GM21529 (cell line): Measurements from ENCODE around the gene CALY.

Source experiments
- ATAC-seq: cut with Tn5 transposase; IDR thresholded peaks from one replicate; pipeline ENCODE4 v1.9.1; 2021; ENCODE audit not compliant: unreplicated experiment

CALY gene

DNA sequence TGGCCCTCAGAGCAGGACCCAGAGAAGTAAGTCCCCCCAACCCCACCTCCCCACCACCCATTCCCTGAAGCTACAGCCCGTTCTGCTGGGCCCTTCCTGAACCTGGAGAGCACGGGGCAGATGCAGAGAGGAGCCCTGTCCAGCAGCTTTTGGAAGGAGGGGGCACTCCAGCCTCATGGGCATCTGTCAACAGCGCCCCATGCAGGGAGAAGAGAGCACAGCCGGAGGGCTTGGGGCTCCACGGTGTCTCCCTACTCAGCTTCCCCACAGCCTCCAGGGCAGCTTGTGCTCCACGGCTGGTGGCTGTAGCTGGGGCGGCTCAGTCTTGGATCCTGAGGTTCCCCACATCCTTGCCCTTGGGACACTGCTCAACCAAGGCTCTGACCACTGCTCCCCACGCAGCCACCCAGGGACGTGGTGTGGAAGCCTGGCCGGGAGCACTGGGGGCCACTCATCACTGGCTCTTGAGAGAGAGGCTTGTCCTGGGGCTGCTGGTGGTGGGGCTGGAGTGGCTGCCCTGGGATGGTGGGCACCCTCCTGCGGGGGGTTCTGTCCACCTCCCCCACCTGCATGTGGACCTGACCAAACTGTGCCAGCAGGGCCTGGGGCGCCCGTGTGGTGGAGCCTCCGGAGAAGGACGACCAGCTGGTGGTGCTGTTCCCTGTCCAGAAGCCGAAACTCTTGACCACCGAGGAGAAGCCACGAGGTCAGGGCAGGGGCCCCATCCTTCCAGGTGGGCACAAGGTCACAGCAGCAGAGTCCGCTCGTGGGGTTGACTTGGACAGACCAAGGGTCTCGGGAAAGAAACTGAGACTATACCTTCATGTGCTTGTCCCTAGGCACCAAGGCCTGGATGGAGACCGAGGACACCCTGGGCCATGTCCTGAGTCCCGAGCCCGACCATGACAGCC lies 15.0 kb upstream of the CALY start:
- no peak for ATAC-seq

DNA sequence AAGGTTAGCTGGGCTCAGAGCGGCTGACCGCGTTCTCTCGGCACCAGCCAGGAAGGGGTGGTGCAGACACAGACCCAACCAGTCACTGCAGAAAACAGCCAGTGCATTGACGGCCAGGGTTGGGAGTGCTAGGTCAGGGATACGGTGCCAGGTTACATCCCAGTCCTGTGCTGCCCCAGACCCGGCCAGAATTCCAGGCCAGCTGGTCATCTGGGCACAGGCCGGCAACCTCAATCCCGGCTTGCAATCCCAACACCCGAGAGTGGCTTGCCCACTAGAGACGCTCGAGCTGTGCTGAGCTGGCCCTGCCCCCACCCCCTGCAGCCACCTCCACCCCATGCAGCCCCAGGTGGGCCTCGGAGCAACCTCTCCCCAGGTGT lies 14.2 kb upstream of the CALY start:
- no peak for ATAC-seq

DNA sequence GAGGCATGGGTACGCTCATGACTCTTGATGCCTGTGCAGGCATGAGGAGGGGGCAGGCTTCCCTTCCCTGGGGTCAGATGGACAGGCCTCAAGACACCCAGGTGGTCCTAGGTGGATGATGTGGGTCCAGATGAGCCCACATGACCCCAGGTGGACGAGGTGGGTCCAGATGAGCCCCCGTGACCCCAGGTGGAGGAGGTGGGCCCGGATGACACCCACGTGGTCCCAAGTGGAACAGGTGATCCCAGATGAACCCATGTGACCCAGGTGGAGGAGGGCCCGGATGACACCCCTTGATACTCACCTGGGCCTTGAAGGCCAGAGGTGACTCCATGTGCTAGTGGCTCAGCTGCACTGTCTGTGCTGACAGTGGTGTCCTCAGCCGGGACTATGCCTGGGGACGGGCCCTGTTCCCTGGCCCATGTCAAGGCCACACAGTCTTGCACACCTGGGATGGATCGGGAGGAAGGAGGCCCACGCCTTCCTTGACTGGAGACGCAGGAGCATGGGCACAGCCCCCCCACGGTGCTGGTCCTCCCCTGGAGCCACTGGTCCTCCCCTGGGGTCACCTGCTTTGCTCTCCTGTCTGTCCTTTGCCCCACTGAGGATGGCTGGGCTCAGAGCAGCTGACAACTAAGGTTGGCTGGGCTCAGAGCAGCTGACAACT lies 13.7 kb upstream of the CALY start:
- no peak for ATAC-seq

DNA sequence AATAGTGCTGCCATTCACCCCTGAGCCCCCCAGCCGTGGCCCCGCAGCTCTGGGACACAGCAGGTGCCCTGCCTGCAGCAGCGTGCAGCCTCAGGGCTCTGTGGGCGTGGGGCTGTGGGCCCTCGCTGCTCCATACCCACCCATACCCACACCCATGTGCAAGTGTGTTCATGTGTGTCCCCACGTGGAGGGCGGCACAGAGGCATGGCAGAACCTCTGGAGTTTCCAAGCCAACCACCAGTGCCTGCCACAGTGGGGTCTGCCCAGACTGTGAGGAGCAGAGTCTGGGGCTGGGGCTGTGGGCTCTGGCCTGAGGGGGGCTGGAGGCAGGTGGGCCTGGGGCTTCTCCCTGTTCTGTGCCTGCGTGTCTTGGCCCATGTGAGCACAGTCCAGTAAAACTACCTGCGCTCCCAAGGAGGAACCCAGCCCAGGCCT lies 12.9 kb upstream of the CALY start:
- no peak for ATAC-seq

DNA sequence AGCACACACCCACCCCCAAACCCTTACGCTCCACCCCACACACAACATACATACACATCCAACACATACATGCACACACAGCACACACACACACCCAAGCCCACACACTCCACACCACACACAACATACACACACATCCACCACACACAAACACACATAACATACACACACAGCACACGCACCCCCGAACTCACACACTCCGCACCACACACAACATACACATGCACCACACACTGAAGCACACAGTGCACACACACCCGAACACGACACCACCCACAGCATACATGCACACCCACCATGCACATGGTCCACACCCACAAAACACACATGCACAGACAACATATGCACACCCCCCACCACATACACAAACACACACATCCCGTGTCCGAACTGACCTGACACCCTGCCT lies 12.5 kb upstream of the CALY start:
- no peak for ATAC-seq

DNA sequence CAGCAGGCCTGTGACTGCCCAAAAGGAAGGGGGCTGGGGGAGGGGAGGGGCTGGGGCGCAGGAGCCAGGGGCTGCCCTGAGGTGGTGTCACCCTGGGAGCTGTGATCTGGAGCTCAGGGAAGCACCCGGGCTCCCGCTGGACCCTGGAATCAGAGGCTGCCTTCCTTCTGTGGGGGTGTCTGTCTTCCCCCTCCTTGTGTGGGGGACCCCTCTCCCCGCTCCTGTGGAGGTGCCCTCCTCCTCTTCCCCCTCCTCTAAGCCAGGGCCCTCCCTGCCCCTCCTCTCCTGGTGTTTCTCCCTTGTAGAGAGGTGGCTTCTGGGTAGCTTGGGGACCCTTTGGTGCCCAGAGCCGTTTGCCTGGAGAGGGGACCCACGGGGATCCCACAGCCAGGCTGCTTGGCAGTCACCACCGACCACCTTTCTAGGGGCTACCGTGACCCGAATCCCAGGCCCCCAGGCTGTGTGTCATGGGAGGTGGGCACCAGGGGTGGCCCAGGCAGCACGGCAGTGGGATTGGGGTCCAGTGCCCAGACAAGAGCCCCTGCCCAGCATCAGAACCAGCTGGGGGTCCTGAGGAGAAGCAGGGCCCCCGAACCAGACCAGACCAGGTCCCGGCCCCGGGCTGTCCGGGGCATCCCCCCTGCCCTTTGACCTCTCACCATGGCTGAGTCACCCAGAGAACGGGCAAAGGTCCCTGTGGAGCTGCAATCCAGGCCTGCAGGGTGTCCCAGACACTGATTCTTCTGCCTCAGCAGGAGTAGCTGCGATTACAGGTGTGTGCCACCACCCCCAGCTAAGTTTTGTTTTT lies 11.2 kb upstream of the CALY start:
- ATAC-seq: no peak

DNA sequence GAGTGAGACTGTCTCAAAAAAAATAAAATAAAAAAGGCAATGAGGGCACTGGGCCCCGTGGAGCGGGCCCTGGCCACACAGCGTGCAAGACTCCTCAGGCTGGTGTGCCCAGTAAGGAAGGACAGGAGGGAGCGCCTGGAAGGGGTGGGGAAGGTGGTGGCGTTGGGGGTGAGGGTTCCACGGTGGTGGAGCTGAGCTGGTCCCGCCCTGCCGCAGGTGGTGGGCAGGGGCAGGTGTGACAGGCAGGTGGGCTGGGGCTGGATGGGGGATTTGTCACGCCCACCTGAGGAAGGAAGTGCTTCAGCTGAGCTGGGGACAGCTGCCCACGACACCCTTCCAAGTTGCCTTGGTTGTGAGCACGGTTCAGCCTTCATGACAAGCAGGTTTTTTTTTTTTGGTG lies 9.7 kb upstream of the CALY start:
- no peak for ATAC-seq

DNA sequence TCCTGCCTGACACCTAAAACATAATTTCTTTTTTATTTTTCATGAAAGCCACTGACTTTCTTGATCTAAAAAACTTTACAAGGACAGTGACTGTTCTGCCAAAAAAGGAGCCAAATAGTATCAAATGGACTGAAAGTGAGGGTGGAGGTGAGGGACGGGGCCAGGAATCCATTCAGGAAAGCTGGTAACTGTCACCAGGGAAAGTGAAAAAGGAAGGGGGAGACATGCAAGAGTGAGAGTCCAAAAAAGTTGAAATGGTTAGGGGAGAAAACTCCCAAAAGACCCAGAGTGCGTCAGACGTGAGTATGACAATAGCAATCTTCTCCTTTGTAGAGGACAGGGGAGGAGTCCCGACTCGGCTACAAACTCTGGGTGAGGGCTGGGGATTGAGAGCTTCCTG lies 7.5 kb upstream of the CALY start:
- ATAC-seq: no peak

DNA sequence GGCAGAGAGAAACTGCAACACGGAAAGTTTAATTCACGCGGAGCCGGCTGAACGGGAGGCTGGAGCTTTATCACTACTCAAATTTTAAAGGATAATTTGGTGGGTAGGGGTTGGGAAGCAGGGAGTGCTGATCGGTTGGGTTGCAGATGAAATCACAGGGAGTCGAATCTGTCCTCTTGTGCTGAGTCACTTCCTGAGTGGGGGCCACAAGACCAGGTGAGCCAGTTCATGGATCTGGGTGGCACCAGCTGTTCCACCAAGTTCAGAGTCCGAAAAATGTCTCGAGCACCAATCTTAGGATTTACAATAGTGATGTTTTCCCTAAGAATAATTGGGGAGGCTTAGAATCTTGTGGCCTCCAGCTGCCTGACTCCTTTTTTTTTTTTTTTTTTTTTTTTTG lies 6.9 kb upstream of the CALY start:
- no peak for ATAC-seq

DNA sequence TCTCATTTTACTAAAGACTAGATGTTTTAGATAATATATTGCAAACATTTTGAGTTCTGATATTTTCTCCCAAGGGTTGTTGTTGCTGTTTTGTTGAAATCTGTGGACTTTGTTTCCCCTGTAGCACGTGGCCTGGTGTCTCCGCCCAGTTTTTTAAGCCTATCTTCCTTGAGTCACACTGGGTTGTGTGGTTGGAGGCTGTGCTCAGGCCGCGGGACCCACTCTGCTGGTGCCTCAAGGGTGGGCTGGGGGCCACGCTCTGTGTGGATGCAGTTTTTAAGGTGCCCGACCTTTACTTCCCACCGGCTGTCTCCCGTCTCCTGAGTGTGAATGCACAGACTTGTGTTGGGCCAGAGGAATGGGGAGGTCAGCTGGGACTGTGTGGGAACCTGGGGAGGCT lies 6.2 kb upstream of the CALY start:
- no peak for ATAC-seq

DNA sequence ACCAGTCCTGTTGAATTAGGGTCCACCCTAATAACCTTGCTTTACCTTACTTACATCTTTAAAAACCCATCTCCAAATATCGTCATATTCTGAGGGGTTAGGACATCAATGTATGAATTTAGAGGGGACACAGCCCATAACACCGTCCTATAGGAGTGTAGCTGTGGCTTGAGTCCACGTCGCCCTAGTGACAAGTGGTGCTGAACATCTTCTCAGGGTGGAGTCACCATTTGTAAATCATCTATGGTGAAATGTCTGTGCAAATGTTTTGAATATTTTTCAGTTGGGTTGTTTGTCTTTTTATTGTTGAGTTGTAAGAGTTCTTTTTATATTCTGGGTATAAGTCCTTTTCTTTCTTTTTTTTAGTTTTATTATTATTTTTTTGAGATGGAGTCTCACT lies 5.3 kb upstream of the CALY start:
- no peak for ATAC-seq

DNA sequence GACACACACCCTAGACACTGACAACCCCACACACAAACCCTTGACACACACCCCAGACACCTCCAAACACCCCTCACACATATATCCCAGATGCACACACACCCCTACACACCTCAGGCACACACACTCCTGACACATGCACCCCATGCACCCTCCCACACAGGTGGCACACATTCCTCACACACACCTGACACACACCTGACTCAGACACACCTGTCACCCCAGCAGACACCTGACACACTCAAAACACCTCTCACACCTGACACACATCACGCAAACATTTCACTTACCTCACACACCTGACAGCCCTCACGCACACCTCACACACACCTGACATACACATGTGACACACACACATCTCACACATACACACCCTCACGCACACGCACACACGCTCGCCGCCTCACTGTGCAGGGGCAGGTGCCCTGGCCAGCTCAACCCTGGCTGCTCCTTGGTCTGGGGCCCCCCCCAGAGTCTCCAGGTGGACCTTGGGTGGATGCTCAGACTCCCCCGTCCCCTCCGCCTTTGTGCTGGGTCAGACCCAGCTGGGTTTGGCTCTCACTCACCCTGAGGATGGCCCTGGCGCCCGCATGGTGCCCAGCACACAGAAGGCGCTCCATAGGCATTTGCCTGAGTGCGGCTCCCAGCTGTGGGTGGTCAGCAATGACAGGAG lies 3.1 kb upstream of the CALY start:
- no peak for ATAC-seq

DNA sequence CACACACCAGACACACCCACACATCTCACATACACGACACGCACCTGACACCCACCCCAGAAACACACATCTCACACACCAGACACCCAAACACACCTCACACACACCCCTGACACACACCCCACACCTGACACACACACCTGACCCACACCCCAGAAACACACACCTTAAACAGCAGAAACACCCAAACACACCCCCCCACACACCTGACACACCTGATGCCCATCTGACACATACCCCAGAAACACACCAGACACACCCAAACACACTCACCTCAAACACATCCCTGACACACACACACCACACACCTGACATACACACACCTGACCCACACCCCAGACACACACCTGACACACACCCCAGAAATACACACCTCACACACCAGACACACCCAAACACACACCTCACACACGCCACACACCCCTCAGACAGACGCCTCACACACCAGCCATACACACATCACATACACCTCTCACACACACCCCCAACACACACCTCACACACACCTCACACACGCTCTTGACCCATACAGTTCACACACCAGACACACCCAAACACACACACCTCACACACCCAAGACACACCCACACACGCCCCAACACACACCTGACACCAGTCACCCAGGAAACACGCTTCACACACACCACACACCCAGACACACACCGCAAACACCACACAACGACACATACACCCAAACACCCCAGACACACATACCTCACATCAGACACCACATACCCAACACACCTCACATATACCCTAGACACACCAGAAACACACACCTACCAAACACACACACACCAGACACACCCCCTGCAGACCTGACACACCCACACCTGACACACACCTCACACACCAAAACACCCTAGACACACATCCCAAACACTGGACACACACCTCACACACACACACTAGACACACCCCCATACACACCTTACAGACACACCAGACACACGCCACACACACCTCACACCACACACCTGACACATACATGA lies 1.7 kb upstream of the CALY start:
- no peak for ATAC-seq

DNA sequence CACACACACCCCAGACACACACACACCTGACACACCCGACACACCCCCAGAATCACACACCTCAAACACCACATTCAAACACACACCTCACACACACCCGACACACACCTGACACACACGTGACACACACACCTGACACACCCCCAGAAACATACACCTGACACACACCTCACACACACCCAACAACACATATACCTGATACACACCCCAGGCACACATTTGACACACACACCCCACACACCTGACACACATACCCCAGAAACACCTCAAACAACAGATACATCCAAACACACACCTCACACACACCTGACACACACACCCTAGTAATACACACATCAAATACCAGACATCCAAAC lies 652 bp upstream of the CALY start:
- no peak for ATAC-seq

DNA sequence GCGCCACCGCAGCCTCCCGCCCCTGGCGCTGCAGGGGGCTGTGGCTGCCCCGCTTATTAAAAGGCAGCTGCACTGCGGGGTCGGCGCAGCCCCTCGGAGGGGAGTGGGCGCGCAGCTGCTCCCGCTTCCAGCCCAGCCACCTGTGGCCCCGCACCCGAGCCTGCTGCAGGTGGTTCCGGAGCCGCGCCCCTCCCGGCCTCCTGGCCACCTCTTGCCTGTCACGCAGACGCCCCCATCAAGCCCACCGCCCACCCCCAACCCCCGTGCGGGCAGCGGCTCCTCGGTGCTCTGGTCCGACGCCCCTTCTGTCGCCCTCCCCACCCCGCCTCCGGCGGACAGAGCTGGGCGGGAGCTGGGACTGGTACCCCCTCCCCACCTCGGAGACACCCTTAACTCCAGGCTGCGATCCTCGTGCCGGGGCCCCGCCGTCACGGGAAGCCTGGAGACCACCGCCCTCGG lies 549 bp downstream of the CALY start:
- no peak for ATAC-seq

DNA sequence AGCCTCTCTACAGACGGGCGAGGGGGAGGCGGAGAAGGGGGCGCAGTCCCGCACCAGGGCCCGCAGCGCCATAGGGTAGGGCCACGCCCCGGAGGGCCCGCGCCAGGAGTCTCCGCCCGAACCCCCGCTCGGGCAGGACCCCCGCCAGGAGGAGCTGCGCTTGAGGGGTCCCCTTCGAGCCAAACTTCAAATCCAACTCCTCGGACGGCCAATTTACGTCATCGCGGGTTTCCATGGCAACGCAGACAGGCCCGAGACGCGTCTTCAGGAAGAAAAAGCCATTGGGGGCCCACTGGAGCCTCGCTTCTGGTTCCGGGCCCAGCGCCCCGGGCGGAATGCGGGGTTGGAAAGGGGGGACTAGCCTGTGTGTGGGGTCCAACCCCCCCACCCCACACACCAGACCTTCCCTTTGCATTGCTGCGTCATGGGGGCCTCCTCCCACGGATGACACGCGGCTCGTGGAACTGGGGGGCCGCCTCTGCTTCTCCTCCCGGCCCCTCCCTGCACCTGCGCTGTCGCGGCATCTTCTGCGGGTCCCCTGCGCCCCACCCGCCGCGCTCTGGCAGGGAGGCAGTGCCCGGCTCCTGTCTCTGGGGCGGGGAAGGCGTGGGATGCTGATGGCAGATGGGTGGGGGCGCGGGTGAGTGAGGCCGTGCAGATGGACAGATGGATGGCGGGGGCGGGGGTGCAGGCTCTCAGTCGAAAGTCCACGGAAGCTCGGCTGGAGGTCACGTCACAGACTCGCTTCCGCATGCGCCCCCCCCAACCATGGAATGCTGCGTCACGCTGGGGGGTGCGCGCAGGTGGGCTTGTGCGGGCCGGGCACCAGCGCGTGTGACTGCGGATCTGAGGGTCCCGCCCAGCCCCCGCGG lies 1.2 kb downstream of the CALY start:
- ATAC-seq: no peak

DNA sequence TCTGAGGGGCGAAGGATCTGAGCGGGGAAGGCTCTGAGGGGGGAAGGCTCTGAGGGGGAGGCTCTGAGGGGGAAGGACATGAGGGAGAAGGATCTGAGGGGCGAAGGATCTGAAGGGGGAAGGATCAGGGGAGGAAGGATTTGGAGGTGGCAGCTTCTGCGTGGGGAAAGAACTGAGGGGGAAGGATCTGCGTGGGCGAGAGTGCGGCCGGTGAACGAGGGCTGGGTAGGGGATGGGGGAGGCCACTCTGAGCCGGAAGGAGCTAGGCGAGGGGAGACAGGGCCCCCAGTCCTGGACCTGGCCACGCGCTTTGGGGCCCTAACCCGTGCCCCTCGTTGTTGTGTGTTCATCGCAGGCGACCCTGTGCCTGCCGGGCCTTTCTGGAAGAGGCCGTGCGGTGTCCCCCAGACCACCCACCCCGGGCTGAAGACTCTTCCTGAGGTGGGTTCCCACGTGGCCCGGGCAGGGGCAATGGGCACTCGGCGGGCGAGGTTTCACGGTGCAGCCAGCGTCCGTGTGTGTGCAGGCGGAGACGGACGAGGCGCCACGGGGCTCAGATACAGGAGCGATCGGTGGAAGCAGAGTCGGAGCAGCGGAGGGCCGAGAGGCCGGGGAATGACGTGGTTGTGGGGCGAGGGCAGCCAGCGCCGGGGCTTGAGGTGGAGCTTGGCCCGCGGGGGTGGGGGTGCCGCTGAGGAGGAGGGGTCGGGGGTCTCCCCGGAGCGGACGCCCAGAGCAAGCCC lies 2.0 kb downstream of the CALY start:
- no peak for ATAC-seq

DNA sequence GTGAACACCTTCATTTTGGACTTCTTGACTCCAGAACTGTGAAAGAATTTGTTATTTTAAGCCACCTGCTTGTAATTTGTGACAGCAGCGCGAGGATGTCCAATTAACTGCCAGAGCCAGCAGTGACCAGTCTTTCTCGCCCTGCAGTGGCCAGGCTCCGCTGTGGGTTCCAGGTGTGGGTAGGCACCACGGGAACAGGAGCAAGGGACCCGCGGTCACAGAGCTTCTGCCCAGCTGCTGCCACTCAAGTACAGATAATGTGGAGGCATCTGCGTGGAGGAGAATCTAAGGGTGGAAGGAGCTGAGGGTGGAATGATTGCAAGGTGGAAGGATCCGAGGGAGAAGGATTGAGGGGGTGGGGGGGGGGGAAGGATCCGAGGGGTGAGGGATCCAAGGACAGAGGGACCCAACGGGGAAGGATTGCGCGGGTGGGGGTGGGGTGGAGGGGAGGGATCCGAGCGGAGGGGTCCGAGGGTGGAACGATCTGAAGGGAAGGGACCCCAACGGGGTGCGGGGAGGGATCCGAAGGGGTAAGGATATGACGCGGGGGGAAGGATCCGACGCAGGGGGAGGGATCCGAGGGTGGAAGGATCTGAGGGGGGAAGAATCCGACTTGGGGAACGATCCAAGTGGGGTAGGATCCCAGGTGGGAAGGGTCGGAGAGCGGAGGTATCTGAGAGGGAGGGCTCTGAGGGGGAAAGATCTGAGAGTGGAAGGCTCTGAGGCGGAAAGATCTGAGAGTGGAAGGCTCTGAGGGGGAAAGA lies 3.6 kb downstream of the CALY start:
- no peak for ATAC-seq
